Left kidney (tissue), 2 donors: ENCODE results near the gene SOX8. TPM values are rescaled to one million over a fixed set of nuclear protein-coding genes. Genes with fewer than 3 reads are reported as not detected.

Experiments used
- DNase-seq: peaks from one replicate; pipeline ENCODE4 v3.0.0-alpha.2; 2013
- polyA plus RNA-seq: library from polyadenylated mRNA; unstranded; fragments of 120-200 nt; gene quantifications from one replicate; pipeline ENCODE4 v1.2.1, GENCODE V29; 2013; ENCODE audit not compliant: insufficient read length

SOX8 gene
- polyA plus RNA-seq, 1 donor = 2.9 TPM

- no peak for DNase-seq
These were observed 25.2 kb downstream of the SOX8 start for GRCh38 chr16:1006781-1007180.

- DNase-seq = no peak
These were observed 25.8 kb downstream of the SOX8 start for GRCh38 chr16:1007284-1007850.

- DNase-seq = no peak
These were observed 26.5 kb downstream of the SOX8 start for GRCh38 chr16:1008085-1008484.

DNA sequence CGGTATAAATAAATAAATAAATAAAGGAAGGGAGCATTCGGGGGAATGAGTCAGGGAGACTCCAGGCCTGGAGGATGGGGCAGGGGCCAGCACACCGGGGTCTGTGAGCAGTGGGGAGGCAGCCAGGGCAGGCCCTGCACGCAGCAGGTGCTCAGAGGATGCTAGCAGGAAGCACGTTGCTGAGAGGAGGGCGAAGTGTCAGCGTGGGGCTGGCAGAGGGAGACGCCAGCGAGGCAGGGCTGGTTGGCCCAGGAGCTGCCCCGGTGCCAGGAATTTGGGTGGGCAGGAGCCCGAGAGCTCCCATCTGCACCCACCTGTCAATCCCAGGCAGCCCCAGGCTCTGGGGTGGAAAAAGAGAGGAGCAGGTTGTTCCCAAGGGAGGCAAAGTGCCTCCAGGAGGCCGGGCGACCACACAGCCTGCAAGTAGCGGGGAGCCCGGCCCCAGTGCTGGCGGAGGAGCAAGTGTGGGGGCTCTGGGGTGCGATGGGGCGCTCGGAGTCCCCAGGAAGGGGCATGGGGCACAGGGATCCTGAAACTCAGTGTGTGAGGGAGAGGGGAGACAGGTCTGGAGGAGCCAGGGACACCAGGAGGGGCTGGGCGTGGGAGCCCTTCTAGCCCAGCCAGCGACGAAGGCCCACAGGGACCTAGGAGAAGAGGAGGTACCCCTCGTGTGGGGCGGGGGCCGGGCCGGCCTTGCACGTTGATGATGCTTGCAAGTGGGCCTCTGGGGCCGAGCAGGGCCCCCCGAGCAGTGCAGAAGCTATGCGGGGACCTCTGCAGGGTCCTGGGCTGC lies 28.0 kb downstream of the SOX8 start:
- no peak for DNase-seq

DNA sequence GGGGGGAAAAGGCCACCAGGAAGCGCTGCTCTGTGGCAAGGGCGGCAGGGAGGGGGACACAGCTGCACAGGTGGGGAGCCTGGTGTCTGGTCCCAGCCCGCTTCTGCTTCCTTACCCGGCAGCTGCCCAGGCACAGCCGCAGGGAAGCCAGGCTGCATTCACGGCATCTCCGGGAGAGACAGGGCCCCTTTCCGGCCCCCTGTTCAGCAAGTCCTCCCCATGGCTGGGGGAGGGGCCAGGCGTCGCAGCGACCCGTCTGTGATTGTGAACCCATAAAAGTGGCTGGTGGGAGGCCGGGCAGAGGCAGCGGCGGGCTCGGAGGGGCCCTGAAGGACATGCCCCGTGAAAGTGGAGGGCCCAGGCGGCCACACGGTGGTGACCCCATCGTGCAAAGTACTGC lies 28.7 kb downstream of the SOX8 start:
- DNase-seq = no peak

DNA sequence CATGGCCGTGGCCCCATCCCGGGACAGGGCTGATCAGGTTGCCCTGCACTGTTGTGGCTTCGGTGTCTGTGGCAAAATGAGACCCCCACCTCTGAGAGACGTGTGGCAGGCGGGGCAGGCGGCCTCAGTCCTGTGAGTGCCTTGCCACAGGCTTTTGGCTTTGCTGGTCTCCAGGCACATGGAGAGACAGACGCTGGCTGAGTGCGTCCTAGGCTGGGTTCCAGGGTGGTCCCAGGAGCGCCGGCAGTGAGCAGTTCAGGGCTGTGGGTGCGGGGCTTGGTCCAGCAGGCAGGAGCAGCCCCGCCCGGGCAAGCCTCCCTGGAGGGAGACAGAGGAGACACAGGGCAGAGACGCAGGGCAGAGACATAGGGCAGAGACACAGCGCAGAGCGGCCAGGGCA lies 29.2 kb downstream of the SOX8 start:
- DNase-seq = no peak

- DNase-seq = no peak
These were observed 29.9 kb downstream of the SOX8 start for GRCh38 chr16:1011316-1012082.

- DNase-seq = no peak
These were observed 30.6 kb downstream of the SOX8 start for GRCh38 chr16:1012135-1012534.

DNA sequence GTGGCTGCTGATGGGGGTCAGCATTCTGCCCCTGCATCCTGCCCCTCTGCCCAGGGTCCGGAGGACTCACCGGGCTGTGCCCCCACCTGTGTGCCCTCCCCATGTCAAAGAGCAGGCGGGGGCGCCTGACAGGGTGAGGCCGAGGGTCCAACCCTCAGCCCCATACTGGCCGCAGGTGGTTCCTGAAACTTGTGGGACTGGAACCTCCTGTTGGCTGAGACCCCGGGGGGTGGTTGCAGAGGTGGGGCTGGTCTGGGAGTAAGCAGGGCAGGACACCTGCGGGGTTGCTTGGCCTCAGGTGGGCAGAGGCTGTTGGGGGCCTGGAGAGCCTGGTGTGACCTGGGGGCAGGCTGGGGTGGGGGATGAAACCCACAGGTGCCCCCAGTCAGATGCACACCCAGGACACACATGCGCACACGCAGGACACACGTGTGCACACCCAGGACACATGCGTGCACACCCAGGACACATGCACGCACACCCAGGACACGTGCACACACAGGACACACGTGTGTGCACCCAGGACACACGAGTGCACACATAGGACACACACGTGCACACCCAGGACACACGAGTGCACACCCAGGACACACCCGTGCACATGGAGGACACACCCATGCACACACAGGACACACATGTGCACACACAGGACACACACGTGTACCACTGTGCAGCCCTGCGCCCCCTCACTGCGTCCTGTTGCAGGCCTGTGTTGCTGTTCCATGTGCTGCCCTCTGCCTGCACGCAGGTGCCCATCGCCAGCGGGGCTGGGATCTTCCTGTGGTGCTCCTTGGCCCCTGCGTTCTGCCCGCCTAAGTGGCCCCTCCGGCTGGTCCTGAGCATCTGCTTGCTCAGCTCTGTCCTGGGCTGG lies 31.4 kb downstream of the SOX8 start:
- no peak for DNase-seq

DNA sequence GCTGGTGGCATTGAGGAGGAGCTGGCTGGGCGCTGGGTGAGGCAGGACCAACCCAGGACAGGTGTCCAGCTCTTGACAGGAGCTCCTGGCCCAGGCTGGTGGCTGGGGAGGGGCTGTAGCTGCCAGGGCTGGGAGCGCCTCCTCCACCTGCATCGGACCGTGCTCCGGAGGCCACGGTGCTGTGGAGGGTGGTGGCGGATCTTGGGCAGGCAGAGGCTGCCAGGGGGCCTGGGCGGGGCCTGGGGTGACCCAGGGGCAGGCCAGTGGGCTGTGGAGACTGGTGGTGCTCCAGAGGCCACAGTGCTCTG lies 32.0 kb downstream of the SOX8 start:
- DNase-seq = no peak

DNA sequence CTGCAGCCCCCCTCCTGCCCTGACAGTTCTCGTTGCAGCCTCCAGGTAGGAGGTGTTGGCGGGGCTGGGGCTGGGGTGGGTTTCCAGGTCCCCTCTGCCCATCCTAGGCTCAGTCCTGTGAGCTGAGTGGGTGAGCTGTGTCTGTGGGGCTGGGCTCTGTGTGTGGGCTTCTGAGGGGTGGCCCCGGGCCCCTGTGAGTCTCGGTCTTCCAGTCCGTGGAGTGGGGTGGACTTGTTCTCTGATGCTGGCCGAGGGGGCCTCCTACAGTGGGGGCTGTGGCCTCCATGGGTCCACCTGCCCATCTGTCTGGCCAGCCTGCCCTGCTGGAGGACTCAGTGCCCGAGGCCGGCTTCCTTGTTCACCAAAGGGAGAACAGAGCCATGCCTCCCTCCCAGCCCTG lies 32.7 kb downstream of the SOX8 start:
- DNase-seq = no peak

DNA sequence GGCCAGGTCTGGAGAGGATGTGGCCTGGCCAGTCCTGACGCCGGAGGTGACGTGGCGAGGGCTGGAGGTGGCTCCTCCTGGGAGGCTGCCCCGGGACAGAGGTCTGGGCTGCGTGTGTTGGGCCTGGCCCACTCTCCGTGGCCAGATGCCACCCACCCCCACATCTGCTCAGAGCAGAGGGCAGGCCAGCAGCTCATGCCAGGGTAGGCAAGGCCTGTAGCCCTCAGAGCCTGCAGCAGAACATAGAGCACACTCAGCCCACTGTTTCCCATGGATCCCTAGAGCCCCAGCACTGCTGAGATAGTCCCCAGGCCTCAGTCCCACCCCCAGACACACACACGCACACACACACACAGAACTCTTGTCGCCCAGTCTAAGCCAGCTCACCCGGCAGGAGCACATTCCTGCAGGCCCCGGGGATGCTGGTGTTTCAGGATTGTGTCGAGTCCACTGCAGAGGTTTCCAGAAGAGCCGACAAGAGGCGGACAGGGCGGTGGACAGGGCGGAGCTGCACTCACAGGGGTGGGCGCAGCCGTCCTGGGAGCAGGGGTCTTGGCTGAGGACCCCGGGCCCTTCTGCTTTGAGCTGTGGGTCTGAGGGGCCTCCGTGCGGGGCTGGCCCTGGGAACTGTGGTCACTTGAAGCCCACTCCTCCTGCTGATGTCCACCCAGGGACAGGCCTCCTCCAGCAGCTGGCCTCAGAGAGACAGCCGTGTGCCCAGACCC lies 33.4 kb downstream of the SOX8 start:
- no peak for DNase-seq

GRCh38 chr16:1018447-1019198 lies 37.1 kb downstream of the SOX8 start:
- DNase-seq = no peak

DNA sequence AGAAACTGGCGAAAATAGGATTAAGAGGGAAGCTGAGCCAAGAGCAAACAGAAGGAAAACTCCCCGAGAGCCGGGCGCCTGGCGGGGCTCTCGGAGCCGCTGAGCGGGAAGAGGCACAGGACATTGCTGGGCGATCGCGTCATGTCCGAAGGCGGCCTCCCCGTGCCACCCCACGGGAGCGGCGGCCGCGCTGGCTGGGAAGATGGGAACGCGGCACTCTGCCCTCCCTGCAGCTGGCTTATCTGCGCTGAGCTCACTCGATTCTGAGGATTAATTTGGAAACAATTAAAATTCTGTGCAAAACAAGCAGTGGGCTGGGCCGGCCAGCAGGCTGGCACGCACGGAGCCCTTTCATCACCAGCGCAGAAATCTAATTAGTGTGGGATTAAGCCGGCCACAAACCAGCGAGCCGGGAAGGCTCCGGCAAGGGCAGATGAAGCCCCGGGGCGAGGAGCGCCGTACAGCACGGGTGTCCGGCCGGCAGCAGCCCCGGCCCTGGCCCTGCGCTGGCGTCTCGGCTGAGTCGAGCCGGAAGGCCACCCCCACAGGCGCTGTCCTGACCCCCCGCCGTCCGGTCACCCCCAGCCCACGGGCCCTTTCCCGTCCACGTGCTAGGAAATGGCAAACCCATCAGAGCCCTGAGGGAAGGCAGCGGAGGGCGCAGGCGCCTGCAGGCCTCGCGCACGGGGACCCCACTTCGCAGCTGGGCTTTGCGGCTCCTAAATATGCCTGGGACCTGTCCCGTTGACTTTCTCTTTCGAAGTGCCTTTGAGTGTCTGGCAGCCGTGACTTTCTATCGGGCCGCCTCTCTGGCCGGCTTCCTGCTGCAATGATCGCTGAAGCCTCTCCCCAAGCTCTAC lies 37.9 kb downstream of the SOX8 start:
- no peak for DNase-seq

DNA sequence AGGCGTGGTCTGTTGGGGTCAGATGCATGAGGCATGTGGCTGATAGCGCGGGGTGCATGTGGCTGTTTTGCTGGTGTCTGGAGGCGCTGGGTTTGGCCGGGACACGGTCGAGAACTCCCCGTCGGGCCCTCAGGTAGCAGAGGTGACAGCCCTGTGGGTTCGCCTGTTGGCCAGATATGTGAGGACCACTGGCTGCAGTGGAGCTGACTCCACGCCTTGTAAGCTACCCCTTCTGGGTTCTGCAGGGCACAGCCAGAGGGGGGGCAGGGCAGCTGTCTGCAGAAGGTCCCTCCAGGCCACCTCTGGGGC lies 38.5 kb downstream of the SOX8 start:
- DNase-seq = no peak

GRCh38 chr16:1020591-1020990 lies 39.0 kb downstream of the SOX8 start:
- DNase-seq = no peak

GRCh38 chr16:1021553-1022160 lies 40.1 kb downstream of the SOX8 start:
- no peak for DNase-seq

GRCh38 chr16:1022466-1022865 lies 40.9 kb downstream of the SOX8 start:
- no peak for DNase-seq

GRCh38 chr16:1024138-1024537 lies 42.6 kb downstream of the SOX8 start:
- no peak for DNase-seq
